Endothelial cell of umbilical vein (primary cell): Measurements from ENCODE around the gene NECAB2. TPM values are rescaled to one million over a fixed set of nuclear protein-coding genes. Genes with fewer than 3 reads are reported as not detected.

Experiments
- BruUV-seq: library from RNA; stranded (reverse); fragments of 400-500 nt; replicated peaks from 2 replicates; lab custom pipeline; 2021; lab: Mats Ljungman, UMichigan
- CTCF ChIA-PET: fragments of 300-600, 350-600 bp; sonication (Branson Sonifier 250); formaldehyde crosslinking; loops from one replicate; lab custom pipeline; 2021; ENCODE audit warnings: antibody characterized with exemption, inconsistent platforms; lab: Charles Lee
- POLR2A ChIA-PET: fragments of 300-600, 350-600 bp; sonication (Branson Sonifier 250); formaldehyde crosslinking; loops from one replicate; lab custom pipeline; 2021; ENCODE audit warnings: antibody characterized with exemption, inconsistent platforms; lab: Charles Lee
- DNase-seq: peaks from one replicate; pipeline ENCODE4 v3.0.0-alpha.2; 2011; ENCODE audit warnings: low read depth, low spot score
- FAIRE-seq: peaks from 2 replicates; lab custom pipeline; 2011; peaks lifted over from hg19 to GRCh38; lab: Jason Lieb, UNC
- H2AFZ ChIP-seq: 2 replicates; pipeline ENCODE4 v1.6.0; 2012; ENCODE audit warnings: low read depth, low read length, control low read depth, inconsistent platforms
- H3K27ac ChIP-seq: 2 replicates; pipeline ENCODE4 v1.5.1; 2011; ENCODE audit warnings: low read depth, mild to moderate bottlenecking, control low read depth, low read length, moderate library complexity; ENCODE audit not compliant: insufficient read depth
- H3K27me3 ChIP-seq, 2 experiments: 2 replicates each; pipeline versions ENCODE4 v1.6.0 to v1.6.1; 2011; ENCODE audit warnings: low read length in 2 of 2, mixed read lengths in 1 of 2; ENCODE audit not compliant: control insufficient read depth in 2 of 2, insufficient read depth in 2 of 2
- H3K36me3 ChIP-seq, 2 experiments: 2 replicates in 1 of 2; 3 replicates in 1 of 2; pipeline ENCODE4 v1.5.1; 2011; ENCODE audit warnings: low read length in 2 of 2, mild to moderate bottlenecking in 1 of 2, moderate library complexity in 1 of 2; ENCODE audit not compliant: control insufficient read depth in 2 of 2, insufficient read depth in 2 of 2; ENCODE audit errors: extremely low read depth in 1 of 2
- H3K4me1 ChIP-seq: 3 replicates; pipeline ENCODE4 v1.5.1; 2011; ENCODE audit warnings: mild to moderate bottlenecking, low read length; ENCODE audit not compliant: control insufficient read depth, insufficient read depth; ENCODE audit errors: extremely low read depth
- H3K4me2 ChIP-seq: 2 replicates; pipeline ENCODE4 v1.6.1; 2011; ENCODE audit warnings: low read length, control low read depth, mixed read lengths; ENCODE audit not compliant: insufficient read depth
- H3K4me3 ChIP-seq, 3 experiments: fragments of 200-600 bp in 1 of 3; sonication (generic), shearing (Covaris generic) in 1 of 3; replicated peaks in 1 of 3; 2 replicates each; pipeline ENCODE4 v1.5.1; 2011 to 2016; ENCODE audit warnings: control low read depth in 3 of 3, low read length in 3 of 3, mild to moderate bottlenecking in 2 of 3, inconsistent platforms in 1 of 3, low read depth in 1 of 3, moderate library complexity in 1 of 3; ENCODE audit not compliant: insufficient read depth in 1 of 3
- H3K79me2 ChIP-seq: 2 replicates; pipeline ENCODE4 v1.6.0; 2012; ENCODE audit warnings: low read length, inconsistent platforms; ENCODE audit not compliant: control insufficient read depth, insufficient read depth
- H3K9ac ChIP-seq: replicated peaks from 2 replicates; pipeline ENCODE3; 2011; ENCODE audit warnings: low read length, control low read depth; ENCODE audit not compliant: insufficient read depth; ENCODE audit errors: extremely low read depth
- H3K9me1 ChIP-seq: replicated peaks from 3 replicates; pipeline ENCODE4 v1.6.0; 2011; ENCODE audit warnings: mild to moderate bottlenecking, low read length; ENCODE audit not compliant: control insufficient read depth, insufficient read depth; ENCODE audit errors: extremely low read depth
- H3K9me3 ChIP-seq: replicated peaks from 2 replicates; pipeline ENCODE4 v1.5.1; 2012; ENCODE audit warnings: low read length, inconsistent platforms; ENCODE audit not compliant: control insufficient read depth, insufficient read depth
- H4K20me1 ChIP-seq: replicated peaks from 2 replicates; pipeline ENCODE3; 2011; ENCODE audit warnings: mild to moderate bottlenecking, low read length; ENCODE audit not compliant: control insufficient read depth, insufficient read depth; ENCODE audit errors: extremely low read depth
- CTCF ChIP-seq, 2 donors: IDR thresholded peaks; 1 replicate in 1 of 2; 2 replicates in 1 of 2; pipeline ENCODE4 v1.5.1; 2011; ENCODE audit warnings: low read length in 2 of 2, mild to moderate bottlenecking in 2 of 2, moderate library complexity in 2 of 2, control low read depth in 1 of 2, inconsistent platforms in 1 of 2, low read depth in 1 of 2; ENCODE audit not compliant: insufficient read depth in 1 of 2; ENCODE audit errors: extremely low read depth in 1 of 2
- FOS ChIP-seq: IDR thresholded peaks from 2 replicates; pipeline ENCODE4 v1.6.1; 2011; ENCODE audit warnings: mild to moderate bottlenecking, low read length, moderate library complexity, borderline replicate concordance; ENCODE audit not compliant: insufficient read depth
- POLR2AphosphoS5 ChIP-seq: IDR thresholded peaks from 2 replicates; pipeline ENCODE4 v1.6.1; 2012; ENCODE audit warnings: low read depth, mild to moderate bottlenecking, control low read depth, low read length, moderate library complexity; ENCODE audit not compliant: insufficient read depth
- dilution Hi-C: fragments of 300-500 bp; cut with MboI; formaldehyde crosslinking; loops from one replicate; pipeline ENCODE4 v1.15.0; 2019; ENCODE audit warnings: low sequenced_read_pairs; ENCODE audit not compliant: extremely low pct_ligation_motif_present
- intact Hi-C: fragments of 100-400 bp; cut with micrococcal nuclease; formaldehyde crosslinking; loops from one replicate; pipeline ENCODE4 v1.10.0; 2022
- polyA plus RNA-seq, 4 experiments: library from polyadenylated mRNA; depleted of rRNA in 3 of 4; stranded (reverse) in 3 of 4; unstranded in 1 of 4; fragments of >200 nt; gene quantifications; 2 replicates each; pipeline versions ENCODE4 v1.2.1 to v1.2.3, GENCODE V29; 2011 to 2012; ENCODE audit warnings: missing spikeins in 1 of 4
- total RNA-seq: library from RNA; stranded (reverse); gene quantifications from 2 replicates; pipeline ENCODE4 v1.2.3, GENCODE V29; 2021

The NECAB2 gene
- total and polyA plus RNA-seq, 2 donors (not counting 3 experiments of a cell fraction or from before 2014, with no cell fraction given): 0.26 to 0.31 TPM

- Histone ChIP-seq H4K20me1 (no peaks in the 10 kb centered on the region), H3K36me3 (no peaks in the 10 kb centered on the region), H3K4me3 (no peak overlapping the region), H3K9me1 (no peaks in the 10 kb centered on the region), H3K4me2 (no peak overlapping the region), H3K9me3 (no peaks in the 10 kb centered on the region), H3K4me1 (peaks cover 5% of the 10 kb centered on the region), H3K27ac (no peak overlapping the region), H2AFZ (no peak overlapping the region), H3K27me3 (no peaks in the 10 kb centered on the region), H3K79me2 (no peaks in the 10 kb centered on the region), H3K9ac (no peak overlapping the region)
- dilution Hi-C loops (no loop called here), intact Hi-C loops (no loop called here)
- no peak for DNase-seq
- TF ChIP-seq FOS (no peak), POLR2AphosphoS5 (no peak), CTCF (IDR thresholded peaks at IDR 0.05; ENCODE audit: extremely low read depth in 1 of 2, insufficient read depth in 1 of 2, low read depth in 1 of 2, low read length in 2 of 2) (no peak)
- ChIA-PET POLR2A (no interaction called here), CTCF (interaction anchor here (0.8 to 1.0 kb wide), 2 partner anchors 10 to 17 kb away, joined by 3 to 5 read pairs; no protein-coding TSS in a partner anchor)
- no peak for FAIRE-seq
- BruUV-seq: no TSS peak
Measured at GRCh38 chr16:83937267-83937666, 30.8 kb upstream of the NECAB2 start.
